ENCODE measurements around the gene RAB31.

- no peak for TF ChIP-seq CTCF (IDR thresholded peaks at IDR 0.05)
- no peak for TF ChIP-seq POLR2A (IDR thresholded peaks at IDR 0.05)
Observed at GRCh38 chr18:9855681-9856080, 147.6 kb downstream of the RAB31 start.

Data from uterus (tissue), 2 donors.